SK-N-SH (cell line): ENCODE measurements around the gene REXO5. TPM values are rescaled to one million over a fixed set of nuclear protein-coding genes. Genes with fewer than 3 reads are reported as not detected.

ENCODE experiments used
- CTCF ChIA-PET: fragments of 300-600, 350-600 bp; formaldehyde crosslinking; extraction: SDS; loops from one replicate; lab custom pipeline; 2021; lab: Yijun Ruan, JAX
- POLR2A ChIA-PET: fragments of 350-600 bp; sonication (Branson Sonifier 250); formaldehyde crosslinking; extraction: SDS; loops from one replicate; lab custom pipeline; 2020; ENCODE audit warnings: antibody characterized with exemption, inconsistent platforms; lab: Yijun Ruan, JAX
- DNase-seq: peaks from one replicate; pipeline ENCODE4 v3.0.0; 2012
- H2AFZ ChIP-seq: fragments of 200-600 bp; sonication (generic); 2 replicates; pipeline ENCODE4 v1.8.1; 2016; ENCODE audit warnings: antibody characterized with exemption, mild to moderate bottlenecking, low read depth
- H3F3A ChIP-seq: fragments of 200-600 bp; sonication (generic); replicated peaks from 2 replicates; pipeline ENCODE3; 2016; ENCODE audit warnings: antibody characterized with exemption, mild to moderate bottlenecking; ENCODE audit not compliant: insufficient read depth
- H3K27ac ChIP-seq, 2 experiments: fragments of 200-500 bp in 1 of 2; fragments of 200-600 bp in 1 of 2; sonication (Bioruptor generic) in 1 of 2; sonication (generic), shearing (Covaris generic) in 1 of 2; 2 replicates each; pipeline versions ENCODE4 v1.5.1 to v1.6.1; 2014 to 2016; ENCODE audit warnings: low read depth in 2 of 2, inconsistent platforms in 1 of 2, low read length in 1 of 2, mild to moderate bottlenecking in 1 of 2, mixed read lengths in 1 of 2
- H3K27me3 ChIP-seq: fragments of 200-600 bp; sonication (generic), shearing (Covaris generic); 2 replicates; pipeline ENCODE4 v1.6.1; 2016; ENCODE audit warnings: mixed run types; ENCODE audit not compliant: insufficient read depth
- H3K36me3 ChIP-seq, 2 experiments: fragments of 200-500 bp in 1 of 2; fragments of 200-600 bp in 1 of 2; sonication (Bioruptor generic) in 1 of 2; sonication (generic) in 1 of 2; replicated peaks in 1 of 2; 2 replicates each; pipeline versions ENCODE3 to v1.5.1; 2014 to 2016; ENCODE audit warnings: low read length in 1 of 2, mild to moderate bottlenecking in 1 of 2; ENCODE audit not compliant: insufficient read depth in 2 of 2, control insufficient read depth in 1 of 2
- H3K4me1 ChIP-seq, 2 experiments: fragments of 200-500 bp in 1 of 2; fragments of 200-600 bp in 1 of 2; sonication (Bioruptor generic) in 1 of 2; sonication (generic), shearing (Covaris generic) in 1 of 2; 2 replicates each; pipeline versions ENCODE4 v1.5.1 to v1.6.1; 2014 to 2016; ENCODE audit warnings: low read depth in 1 of 2, low read length in 1 of 2, mixed run types in 1 of 2; ENCODE audit not compliant: insufficient read depth in 2 of 2, control insufficient read depth in 1 of 2
- H3K4me2 ChIP-seq: fragments of 200-600 bp; sonication (generic), shearing (Covaris generic); 2 replicates; pipeline ENCODE4 v1.6.1; 2017; ENCODE audit warnings: mixed run types
- H3K4me3 ChIP-seq, 2 experiments: fragments of 200-500 bp in 1 of 2; fragments of 200-600 bp in 1 of 2; sonication (Bioruptor generic) in 1 of 2; sonication (generic), shearing (Covaris generic) in 1 of 2; 2 replicates each; pipeline versions ENCODE4 v1.5.1 to v1.8.1; 2014 to 2016; ENCODE audit warnings: low read depth in 2 of 2, inconsistent platforms in 1 of 2, low read length in 1 of 2, mild to moderate bottlenecking in 1 of 2, mixed read lengths in 1 of 2, moderate library complexity in 1 of 2
- H3K79me2 ChIP-seq: fragments of 200-600 bp; sonication (generic); 2 replicates; pipeline ENCODE4 v1.8.1; 2017; ENCODE audit warnings: mild to moderate bottlenecking; ENCODE audit not compliant: insufficient read depth
- H3K9ac ChIP-seq: fragments of 200-600 bp; sonication (generic); 2 replicates; pipeline ENCODE4 v1.6.1; 2017; ENCODE audit warnings: mixed run types
- H3K9me2 ChIP-seq: fragments of 200-600 bp; sonication (generic); 2 replicates; pipeline ENCODE4 v1.6.1; 2017; ENCODE audit warnings: mixed run types
- H3K9me3 ChIP-seq: fragments of 200-600 bp; sonication (generic); 2 replicates; pipeline ENCODE4 v1.6.1; 2017; ENCODE audit warnings: mixed run types, mild to moderate bottlenecking, moderate library complexity
- H4K20me1 ChIP-seq: fragments of 200-600 bp; sonication (generic); 2 replicates; pipeline ENCODE4 v1.6.1; 2017; ENCODE audit warnings: mild to moderate bottlenecking, mixed run types; ENCODE audit not compliant: insufficient read depth
- ELF1 ChIP-seq: IDR thresholded peaks from 2 replicates; pipeline ENCODE4 v1.4.0; 2012
- EP300 ChIP-seq, 2 experiments: IDR thresholded peaks; 2 replicates each; pipeline versions ENCODE4 v1.4.0 to v1.6.1; 2012; ENCODE audit warnings: borderline replicate concordance in 1 of 2, low read depth in 1 of 2, low read length in 1 of 2
- FOXM1 ChIP-seq: IDR thresholded peaks from 2 replicates; pipeline ENCODE4 v1.4.0; 2012; ENCODE audit warnings: low read depth, mild to moderate bottlenecking
- GATA2 ChIP-seq: sonication (generic); formaldehyde crosslinking; IDR thresholded peaks from 2 replicates; pipeline ENCODE4 v1.5.0; 2020; ENCODE audit warnings: mild to moderate bottlenecking, missing genetic modification reagents
- NFIC ChIP-seq: IDR thresholded peaks from 2 replicates; pipeline ENCODE4 v1.4.0; 2012; ENCODE audit warnings: borderline replicate concordance
- RCOR1 ChIP-seq: fragments of 150-350 bp; IDR thresholded peaks from 2 replicates; pipeline ENCODE4 v1.6.1; 2017; ENCODE audit warnings: antibody characterized with exemption, low read length
- RFX5 ChIP-seq: IDR thresholded peaks from 2 replicates; pipeline ENCODE4 v1.6.1; 2012; ENCODE audit warnings: mild to moderate bottlenecking, improper control_type of control experiment, low read length
- RXRA ChIP-seq: IDR thresholded peaks from 2 replicates; pipeline ENCODE4 v1.4.0; 2012; ENCODE audit warnings: low read depth, mild to moderate bottlenecking, borderline replicate concordance
- SIN3A ChIP-seq: IDR thresholded peaks from 2 replicates; pipeline ENCODE4 v1.6.1; 2012; ENCODE audit warnings: low read depth, mild to moderate bottlenecking, low read length, moderate library complexity, borderline replicate concordance
- TCF12 ChIP-seq: IDR thresholded peaks from 2 replicates; pipeline ENCODE4 v1.4.0; 2012
- WGBS: methylation state at CpG from one replicate; pipeline ENCODE4 v1.1.6; 2017; ENCODE audit warnings: low lambda C conversion rate; 5-methylcytosine and 5-hydroxymethylcytosine counted together
- polyA plus RNA-seq, 3 experiments: library from polyadenylated mRNA; depleted of rRNA; stranded (reverse); fragments of >200 nt; gene quantifications; 2 replicates each; pipeline ENCODE4 v1.2.3, GENCODE V29; 2012
- TF ChIP-seq, protein P1 (sequence below): fragments of 150-350 bp; IDR thresholded peaks from 2 replicates; pipeline ENCODE4 v1.6.1; 2017; ENCODE audit warnings: antibody characterized with exemption, low read length, low read depth, borderline replicate concordance
- TF ChIP-seq, protein P2 (sequence below): IDR thresholded peaks from 2 replicates; pipeline ENCODE4 v1.4.0; 2012; ENCODE audit warnings: low read depth, borderline replicate concordance
- TF ChIP-seq, protein P3 (sequence below): IDR thresholded peaks from 2 replicates; pipeline ENCODE4 v1.4.0; 2012; ENCODE audit warnings: low read depth, borderline replicate concordance

REXO5 gene
- polyA plus RNA-seq, 1 of the 3 experiments (the other 2 are of a cell fraction) = 3.8 TPM

DNA sequence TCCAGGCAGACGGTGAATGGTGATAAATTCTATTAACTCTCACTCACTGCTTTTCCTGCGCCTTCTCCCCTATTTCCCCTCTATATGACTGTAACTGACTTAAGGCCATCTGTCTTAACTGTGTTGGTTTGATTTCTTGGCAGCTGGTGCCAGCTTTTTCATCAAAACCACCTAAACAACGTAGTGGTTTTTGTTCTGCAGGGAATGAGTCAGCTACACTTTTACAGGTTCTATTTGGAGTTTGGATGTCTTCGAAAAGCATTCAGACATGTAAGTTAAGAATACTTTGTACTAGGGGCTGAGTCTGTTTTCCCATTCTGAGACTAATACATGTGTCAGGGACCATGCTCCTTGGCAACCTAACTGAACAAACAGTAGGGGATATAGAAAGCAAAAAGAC lies 8.5 kb downstream of the REXO5 start (continued):
- TF ChIP-seq, protein P1, sequence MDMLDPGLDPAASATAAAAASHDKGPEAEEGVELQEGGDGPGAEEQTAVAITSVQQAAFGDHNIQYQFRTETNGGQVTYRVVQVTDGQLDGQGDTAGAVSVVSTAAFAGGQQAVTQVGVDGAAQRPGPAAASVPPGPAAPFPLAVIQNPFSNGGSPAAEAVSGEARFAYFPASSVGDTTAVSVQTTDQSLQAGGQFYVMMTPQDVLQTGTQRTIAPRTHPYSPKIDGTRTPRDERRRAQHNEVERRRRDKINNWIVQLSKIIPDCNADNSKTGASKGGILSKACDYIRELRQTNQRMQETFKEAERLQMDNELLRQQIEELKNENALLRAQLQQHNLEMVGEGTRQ = no peak
- TF ChIP-seq RXRA (no peak), TCF12 (no peak), RCOR1 (no peak), NFIC (no peak), RFX5 (no peak)
- TF ChIP-seq, protein P2, sequence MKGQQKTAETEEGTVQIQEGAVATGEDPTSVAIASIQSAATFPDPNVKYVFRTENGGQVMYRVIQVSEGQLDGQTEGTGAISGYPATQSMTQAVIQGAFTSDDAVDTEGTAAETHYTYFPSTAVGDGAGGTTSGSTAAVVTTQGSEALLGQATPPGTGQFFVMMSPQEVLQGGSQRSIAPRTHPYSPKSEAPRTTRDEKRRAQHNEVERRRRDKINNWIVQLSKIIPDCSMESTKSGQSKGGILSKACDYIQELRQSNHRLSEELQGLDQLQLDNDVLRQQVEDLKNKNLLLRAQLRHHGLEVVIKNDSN = no peak
- TF ChIP-seq, protein P3, sequence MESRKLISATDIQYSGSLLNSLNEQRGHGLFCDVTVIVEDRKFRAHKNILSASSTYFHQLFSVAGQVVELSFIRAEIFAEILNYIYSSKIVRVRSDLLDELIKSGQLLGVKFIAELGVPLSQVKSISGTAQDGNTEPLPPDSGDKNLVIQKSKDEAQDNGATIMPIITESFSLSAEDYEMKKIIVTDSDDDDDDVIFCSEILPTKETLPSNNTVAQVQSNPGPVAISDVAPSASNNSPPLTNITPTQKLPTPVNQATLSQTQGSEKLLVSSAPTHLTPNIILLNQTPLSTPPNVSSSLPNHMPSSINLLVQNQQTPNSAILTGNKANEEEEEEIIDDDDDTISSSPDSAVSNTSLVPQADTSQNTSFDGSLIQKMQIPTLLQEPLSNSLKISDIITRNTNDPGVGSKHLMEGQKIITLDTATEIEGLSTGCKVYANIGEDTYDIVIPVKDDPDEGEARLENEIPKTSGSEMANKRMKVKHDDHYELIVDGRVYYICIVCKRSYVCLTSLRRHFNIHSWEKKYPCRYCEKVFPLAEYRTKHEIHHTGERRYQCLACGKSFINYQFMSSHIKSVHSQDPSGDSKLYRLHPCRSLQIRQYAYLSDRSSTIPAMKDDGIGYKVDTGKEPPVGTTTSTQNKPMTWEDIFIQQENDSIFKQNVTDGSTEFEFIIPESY = no peak

DNA sequence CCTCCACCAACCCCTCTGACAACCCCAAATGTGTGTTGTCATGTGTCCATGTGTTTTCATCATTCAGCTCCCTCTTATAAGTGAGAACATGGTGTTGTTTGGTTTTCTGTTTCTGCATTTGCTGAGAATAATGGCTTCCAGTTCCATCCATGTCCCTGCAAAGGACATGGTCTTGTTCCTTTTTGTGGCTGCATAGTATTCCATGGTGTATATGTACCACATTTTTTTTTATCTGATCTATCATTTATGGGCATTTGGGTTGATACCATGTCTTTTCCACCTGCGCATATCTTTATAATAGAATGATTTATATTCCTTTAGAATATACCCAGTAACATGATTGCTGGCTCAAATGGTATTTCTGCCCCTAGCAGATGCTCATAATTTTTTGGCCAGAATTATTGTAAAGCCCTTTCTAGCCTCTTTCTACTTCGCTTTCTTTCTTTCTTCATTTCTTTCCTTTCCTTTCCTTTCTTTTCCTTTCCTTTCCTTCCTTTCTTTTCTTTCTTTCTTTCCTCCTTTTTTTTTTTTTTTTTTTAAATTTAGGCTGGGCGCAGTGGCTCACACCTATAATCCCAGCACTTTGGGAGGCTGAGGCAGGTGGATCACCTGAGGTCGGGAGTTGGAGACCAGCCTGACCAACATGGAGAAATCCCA lies 12.7 kb downstream of the REXO5 start:
- TF ChIP-seq SIN3A (no peak), ELF1 (no peak), NFIC (no peak), EP300 (IDR thresholded peaks at IDR 0.05; ENCODE audit: borderline replicate concordance in 1 of 2, low read depth in 1 of 2, low read length in 1 of 2) (no peak), GATA2 (no peak), RXRA (no peak), FOXM1 (no peak)
- 97% methylated on average over 4 of the region's 4 CpGs for WGBS
- Histone ChIP-seq H3K36me3 (peaks cover 18 to 24% of the 10 kb centered on the region in 2 experiments), H3K4me3 (no peak overlapping the region), H3K4me2 (no peak overlapping the region), H3K27ac (no peak overlapping the region), H3F3A (no peaks in the 10 kb centered on the region), H3K79me2 (no peaks in the 10 kb centered on the region), H4K20me1 (no peaks in the 10 kb centered on the region), H2AFZ (no peak overlapping the region), H3K4me1 (no peaks in the 10 kb centered on the region), H3K9ac (no peak overlapping the region), H3K27me3 (no peaks in the 10 kb centered on the region), H3K9me2 (no peaks in the 10 kb centered on the region), H3K9me3 (no peaks in the 10 kb centered on the region)
- CTCF ChIA-PET = interaction anchor here (0.7 kb wide), 1 partner anchor 52 kb away, joined by 3 read pairs; no protein-coding TSS in a partner anchor
- POLR2A ChIA-PET = no interaction called here
- no peak for DNase-seq
